Measurements from ENCODE around the gene HDAC8.
A peak's percentile ranks its signal among the peaks of the same experiment; 100 is the strongest.

Gene HDAC8

DNA sequence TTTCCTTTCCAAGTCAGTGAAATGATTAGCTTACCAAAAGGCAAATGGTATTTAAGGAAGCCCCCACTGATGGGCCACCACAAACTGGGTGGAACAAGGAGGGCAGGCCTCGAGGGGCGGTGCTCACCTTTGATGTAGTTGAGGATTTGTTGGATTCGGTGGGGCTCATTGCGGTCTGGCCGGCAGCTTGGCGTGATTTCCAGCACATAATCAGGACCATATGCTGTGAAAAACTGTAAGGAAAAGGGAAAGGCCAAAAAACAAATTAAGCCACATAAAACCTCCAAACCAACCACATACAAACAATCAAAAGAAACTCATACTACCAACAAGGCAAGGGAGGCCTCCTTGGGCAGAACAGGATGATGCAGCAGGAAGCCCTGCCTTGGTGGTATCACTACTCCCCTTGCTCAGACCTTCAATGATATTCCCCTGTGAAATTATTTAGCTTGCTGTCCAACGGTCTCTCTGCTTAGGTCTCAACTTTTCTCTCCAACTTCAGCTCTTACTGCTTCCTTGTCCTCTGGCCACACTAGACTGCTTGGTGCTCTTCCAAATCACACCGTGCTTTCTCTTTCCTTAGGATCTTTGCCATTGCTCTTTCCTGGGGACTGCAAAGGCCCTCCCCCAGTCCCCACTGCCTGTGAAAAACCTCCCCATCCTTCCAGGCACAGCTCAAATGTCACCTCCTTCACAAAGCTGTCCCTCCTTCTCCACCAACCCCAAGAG, 220.9 kb downstream of the HDAC8 start:
- DNase-seq (ENCODE audit: low read depth) = no peak
- H3K4me3 ChIP-seq (replicated peaks; ENCODE audit: low read depth, low read length) = no peak overlapping the region
- TF ChIP-seq, protein P1, sequence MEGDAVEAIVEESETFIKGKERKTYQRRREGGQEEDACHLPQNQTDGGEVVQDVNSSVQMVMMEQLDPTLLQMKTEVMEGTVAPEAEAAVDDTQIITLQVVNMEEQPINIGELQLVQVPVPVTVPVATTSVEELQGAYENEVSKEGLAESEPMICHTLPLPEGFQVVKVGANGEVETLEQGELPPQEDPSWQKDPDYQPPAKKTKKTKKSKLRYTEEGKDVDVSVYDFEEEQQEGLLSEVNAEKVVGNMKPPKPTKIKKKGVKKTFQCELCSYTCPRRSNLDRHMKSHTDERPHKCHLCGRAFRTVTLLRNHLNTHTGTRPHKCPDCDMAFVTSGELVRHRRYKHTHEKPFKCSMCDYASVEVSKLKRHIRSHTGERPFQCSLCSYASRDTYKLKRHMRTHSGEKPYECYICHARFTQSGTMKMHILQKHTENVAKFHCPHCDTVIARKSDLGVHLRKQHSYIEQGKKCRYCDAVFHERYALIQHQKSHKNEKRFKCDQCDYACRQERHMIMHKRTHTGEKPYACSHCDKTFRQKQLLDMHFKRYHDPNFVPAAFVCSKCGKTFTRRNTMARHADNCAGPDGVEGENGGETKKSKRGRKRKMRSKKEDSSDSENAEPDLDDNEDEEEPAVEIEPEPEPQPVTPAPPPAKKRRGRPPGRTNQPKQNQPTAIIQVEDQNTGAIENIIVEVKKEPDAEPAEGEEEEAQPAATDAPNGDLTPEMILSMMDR (IDR thresholded peaks at IDR 0.05; ENCODE audit: low read length, missing control alignments) = no peak

GRCh38 chrX:72349190-72349589, 223.5 kb downstream of the HDAC8 start:
- TF ChIP-seq, protein P1 (IDR thresholded peaks at IDR 0.05; ENCODE audit: low read length, missing control alignments) = no peak
- no peak for DNase-seq (ENCODE audit: low read depth)
- no peak overlapping the region for H3K4me3 ChIP-seq (replicated peaks; ENCODE audit: low read depth, low read length)

- DNase-seq (ENCODE audit: low read depth) = no peak
- TF ChIP-seq, protein P1 (IDR thresholded peaks at IDR 0.05; ENCODE audit: low read length, missing control alignments) = no peak
These were observed 224.2 kb downstream of the HDAC8 start for GRCh38 chrX:72348247-72348979.

DNA sequence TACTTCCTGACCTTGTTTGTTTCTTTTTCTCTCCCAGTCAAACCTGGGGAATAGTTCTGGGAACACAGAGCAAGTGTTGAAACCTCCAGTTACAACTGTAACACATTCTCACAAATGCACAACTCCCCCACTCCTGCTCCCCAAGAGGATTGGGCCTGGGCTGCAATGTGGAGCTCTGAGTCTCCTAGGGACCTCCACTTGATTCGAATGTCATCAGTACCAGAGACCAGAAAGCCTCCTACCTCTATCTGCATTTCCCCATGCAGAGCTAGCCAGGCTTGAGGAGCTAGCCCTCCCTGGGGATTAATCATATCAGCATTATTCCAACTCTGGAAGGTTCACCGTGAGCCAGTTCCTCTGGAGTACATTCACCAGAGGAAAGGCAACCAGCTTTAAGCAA, 225.3 kb downstream of the HDAC8 start:
- TF ChIP-seq, protein P1 (IDR thresholded peaks at IDR 0.05; ENCODE audit: low read length, missing control alignments) = no peak
- no peak overlapping the region for H3K4me3 ChIP-seq (replicated peaks; ENCODE audit: low read depth, low read length)
- peak; percentile 49 for DNase-seq (ENCODE audit: low read depth)

More at GRCh38 chrX:72348247-72348979, 224.2 kb downstream of the HDAC8 start:
- H3K4me3 ChIP-seq (replicated peaks; ENCODE audit: low read depth, low read length) = no peak overlapping the region

- TF ChIP-seq, protein P1 (IDR thresholded peaks at IDR 0.05; ENCODE audit: low read length, missing control alignments) = no peak
- H3K4me3 ChIP-seq (replicated peaks; ENCODE audit: low read depth, low read length) = no peak overlapping the region
- DNase-seq (ENCODE audit: low read depth) = no peak
These were observed 226.2 kb downstream of the HDAC8 start for GRCh38 chrX:72346302-72346949.

GRCh38 chrX:72340626-72341025, 232.0 kb downstream of the HDAC8 start:
- TF ChIP-seq, protein P1 (IDR thresholded peaks at IDR 0.05; ENCODE audit: low read length, missing control alignments) = no peak
- no peak overlapping the region for H3K4me3 ChIP-seq (replicated peaks; ENCODE audit: low read depth, low read length)
- no peak for DNase-seq (ENCODE audit: low read depth)

All from fibroblast of pulmonary artery (primary cell).